Transverse colon (tissue), 4 donors: ENCODE results near the gene SECTM1. TPM values are rescaled to one million over a fixed set of nuclear protein-coding genes. Genes with fewer than 3 reads are reported as not detected.

Experiments
- DNase-seq: peaks from one replicate; pipeline ENCODE4 v3.0.0-alpha.2; 2019
- H3K27ac ChIP-seq, 4 donors: fragments of 200-600 bp; sonication (generic); 2 replicates each; pipeline ENCODE4 v1.5.1; 2016 to 2018; ENCODE audit warnings: inconsistent platforms in 4 of 4
- H3K27me3 ChIP-seq: fragments of 200-600 bp; sonication (generic); 2 replicates; pipeline ENCODE4 v1.5.1; 2017; ENCODE audit warnings: inconsistent platforms
- H3K36me3 ChIP-seq, 4 donors: fragments of 200-600 bp; sonication (generic); 2 replicates each; pipeline ENCODE4 v1.5.1; 2017 to 2019; ENCODE audit warnings: inconsistent platforms in 4 of 4
- H3K4me1 ChIP-seq, 4 donors: fragments of 200-600 bp; sonication (generic); 2 replicates each; pipeline ENCODE4 v1.5.1; 2017 to 2020; ENCODE audit warnings: inconsistent platforms in 4 of 4
- H3K4me3 ChIP-seq, 4 donors: fragments of 200-600 bp; sonication (generic); 1 replicate in 1 of 4; 2 replicates in 3 of 4; pipeline versions ENCODE4 v1.5.1 to v1.6.1; 2017 to 2019; ENCODE audit warnings: inconsistent platforms in 4 of 4
- H3K9me3 ChIP-seq, 2 donors: fragments of 200-600 bp; sonication (generic); 2 replicates each; pipeline ENCODE4 v1.5.1; 2017 to 2019; ENCODE audit warnings: inconsistent platforms in 2 of 2
- CTCF ChIP-seq, 5 experiments: fragments of 200-600 bp in 3 of 5; fragments of 450-650 bp in 2 of 5; sonication (generic) in 3 of 5; IDR thresholded peaks; 1 replicate in 2 of 5; 2 replicates in 3 of 5; pipeline ENCODE4 v1.5.1; 2016 to 2017; ENCODE audit warnings: antibody characterized with exemption in 5 of 5, inconsistent platforms in 3 of 5, mild to moderate bottlenecking in 2 of 5, moderate library complexity in 1 of 5
- EP300 ChIP-seq: sonication (generic); formaldehyde crosslinking; IDR thresholded peaks from one replicate; pipeline ENCODE4 v1.6.1; 2017; ENCODE audit warnings: antibody characterized with exemption, low read depth
- POLR2A ChIP-seq: fragments of 450-650 bp; IDR thresholded peaks from one replicate; pipeline ENCODE4 v1.6.1; 2016; ENCODE audit warnings: antibody characterized with exemption, mild to moderate bottlenecking, moderate library complexity
- POLR2AphosphoS5 ChIP-seq, 3 donors: sonication (generic); formaldehyde crosslinking; IDR thresholded peaks; one replicate each; pipeline ENCODE4 v1.6.1; 2016; ENCODE audit warnings: antibody characterized with exemption in 3 of 3
- WGBS, 2 donors: methylation state at CpG; one replicate each; pipeline ENCODE4 v1.1.5; 2018; ENCODE audit warnings: low coverage in 1 of 2; 5-methylcytosine and 5-hydroxymethylcytosine counted together
- in situ Hi-C, 4 donors: fragments of 200-750 bp; cut with MboI; loops; one replicate each; pipeline versions ENCODE4 v1.15.0 to v1.15.1; 2017; ENCODE audit warnings: low sequenced_read_pairs in 3 of 4, low pct_ligation_motif_present in 1 of 4, low pct_unique_long_range_greater_than_20kb in 1 of 4
- intact Hi-C: fragments of 100-400 bp; cut with DNase I; formaldehyde crosslinking; loops from one replicate; pipeline ENCODE4 v1.15.1; 2023; ENCODE audit warnings: low total_unique reads
- total RNA-seq, 4 donors: library from RNA; depleted of rRNA; stranded (reverse); fragments of >200 nt; gene quantifications; one replicate each; pipeline ENCODE4 v1.1.0, GENCODE V29; 2016

SECTM1 gene
- total RNA-seq, 4 donors from 2014 or later, result 5.8 to 127 (median 107) TPM

GRCh38 chr17:82321947-82322466 lies 11.6 kb downstream of the SECTM1 start:
- DNase-seq, result no peak
- Histone ChIP-seq H3K27ac (no peak overlapping the region), H3K27me3 (peaks cover 2% of the 10 kb centered on the region), H3K4me1 (peaks cover 0 to 28% (median 11%) of the 10 kb centered on the region in 4 donors), H3K9me3 (no peaks in the 10 kb centered on the region), H3K4me3 (no peak overlapping the region), H3K36me3 (no peaks in the 10 kb centered on the region)
- 63% methylated on average over 16 of the region's 21 CpGs; no CpG with 5 or more reads in 1 of the 2 donors for WGBS, 2 donors
- intact Hi-C loops, result loop anchor here (2.0 to 5.0 kb wide), 2 partner anchors 85 to 115 kb away; no protein-coding TSS in a partner anchor
- in situ Hi-C loops, result loop anchor here in 1 of 4 donors (10.0 kb wide), 1 partner anchor 117 kb away; no protein-coding TSS in a partner anchor
- TF ChIP-seq CTCF (IDR thresholded peaks at IDR 0.05), result no peak

GRCh38 chr17:82320956-82321927 lies 12.3 kb downstream of the SECTM1 start:
- no peaks in the 10 kb centered on the region for H3K9me3 ChIP-seq
- H3K27me3 ChIP-seq, result peaks cover 6% of the 10 kb centered on the region
- TF ChIP-seq CTCF (IDR thresholded peaks at IDR 0.05), result peak; percentile 89 to 98 (median 94)
- no peak for TF ChIP-seq EP300
- peak; percentile 40 for DNase-seq
- 48% methylated on average over 58 of the region's 65 CpGs; no CpG with 5 or more reads in 1 of the 2 donors for WGBS, 2 donors
- H3K27ac ChIP-seq, result no peak overlapping the region
- in situ Hi-C loops, result loop anchor here in 1 of 4 donors (10.0 kb wide), 1 partner anchor 116 kb away; no protein-coding TSS in a partner anchor
- H3K4me1 ChIP-seq, result peaks cover 0 to 28% (median 11%) of the 10 kb centered on the region in 4 donors
- intact Hi-C loops, result loop anchor here (2.0 to 5.0 kb wide), 2 partner anchors 84 to 114 kb away; no protein-coding TSS in a partner anchor
- H3K4me3 ChIP-seq, result peak overlapping the region in 1 of 4 donors; percentile 11
- H3K36me3 ChIP-seq, result no peaks in the 10 kb centered on the region

- no peak for TF ChIP-seq CTCF (IDR thresholded peaks at IDR 0.05)
- no peak for TF ChIP-seq POLR2AphosphoS5 (IDR thresholded peaks at IDR 0.05)
- TF ChIP-seq POLR2A, result no peak
- TF ChIP-seq EP300, result no peak
- H3K9me3 ChIP-seq, result no peaks in the 10 kb centered on the region
- H3K4me1 ChIP-seq, result peaks cover 3 to 31% (median 14%) of the 10 kb centered on the region in 4 donors
- H3K4me3 ChIP-seq, result no peak overlapping the region
- intact Hi-C loops, result loop anchor here (2.0 to 5.0 kb wide), 2 partner anchors 83 to 113 kb away; no protein-coding TSS in a partner anchor
- H3K27ac ChIP-seq, result no peak overlapping the region
- H3K27me3 ChIP-seq, result peaks cover 15% of the 10 kb centered on the region
- in situ Hi-C loops, result loop anchor here in 1 of 4 donors (10.0 kb wide), 1 partner anchor 115 kb away; no protein-coding TSS in a partner anchor
- 56 to 85% methylated on average over 5 to 20 of the region's 26 CpGs for WGBS, 2 donors
- no peak for DNase-seq
- no peaks in the 10 kb centered on the region for H3K36me3 ChIP-seq
These were observed 13.3 kb downstream of the SECTM1 start for GRCh38 chr17:82320140-82320840.
